Measurements from ENCODE around the gene SPTBN1.

DNA sequence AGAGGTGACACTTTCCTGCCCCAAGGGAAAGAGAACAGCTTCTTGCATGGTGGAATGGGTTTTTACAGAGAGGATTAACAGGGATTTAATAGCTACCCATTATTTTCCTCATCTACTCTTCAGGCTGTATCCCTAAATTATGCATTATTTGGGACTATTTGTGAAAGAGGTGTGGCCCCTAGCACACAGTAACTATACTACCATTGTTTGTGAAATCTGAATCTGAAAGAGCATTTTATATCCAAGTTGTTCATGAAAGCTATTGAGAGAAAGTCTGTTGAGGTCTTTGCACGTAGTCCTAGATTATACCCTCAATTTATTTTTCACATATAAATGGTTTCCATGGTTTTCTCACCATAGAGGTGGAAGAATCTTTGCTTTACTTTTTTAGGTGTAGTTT is 78.1 kb downstream of the SPTBN1 start:
- TF ChIP-seq, protein P1, sequence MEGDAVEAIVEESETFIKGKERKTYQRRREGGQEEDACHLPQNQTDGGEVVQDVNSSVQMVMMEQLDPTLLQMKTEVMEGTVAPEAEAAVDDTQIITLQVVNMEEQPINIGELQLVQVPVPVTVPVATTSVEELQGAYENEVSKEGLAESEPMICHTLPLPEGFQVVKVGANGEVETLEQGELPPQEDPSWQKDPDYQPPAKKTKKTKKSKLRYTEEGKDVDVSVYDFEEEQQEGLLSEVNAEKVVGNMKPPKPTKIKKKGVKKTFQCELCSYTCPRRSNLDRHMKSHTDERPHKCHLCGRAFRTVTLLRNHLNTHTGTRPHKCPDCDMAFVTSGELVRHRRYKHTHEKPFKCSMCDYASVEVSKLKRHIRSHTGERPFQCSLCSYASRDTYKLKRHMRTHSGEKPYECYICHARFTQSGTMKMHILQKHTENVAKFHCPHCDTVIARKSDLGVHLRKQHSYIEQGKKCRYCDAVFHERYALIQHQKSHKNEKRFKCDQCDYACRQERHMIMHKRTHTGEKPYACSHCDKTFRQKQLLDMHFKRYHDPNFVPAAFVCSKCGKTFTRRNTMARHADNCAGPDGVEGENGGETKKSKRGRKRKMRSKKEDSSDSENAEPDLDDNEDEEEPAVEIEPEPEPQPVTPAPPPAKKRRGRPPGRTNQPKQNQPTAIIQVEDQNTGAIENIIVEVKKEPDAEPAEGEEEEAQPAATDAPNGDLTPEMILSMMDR (IDR thresholded peaks at IDR 0.05) = no peak
- no peak for TF ChIP-seq POLR2A (IDR thresholded peaks at IDR 0.05)
